Measurements from ENCODE around the gene ANKRD33B.

ANKRD33B gene

DNA sequence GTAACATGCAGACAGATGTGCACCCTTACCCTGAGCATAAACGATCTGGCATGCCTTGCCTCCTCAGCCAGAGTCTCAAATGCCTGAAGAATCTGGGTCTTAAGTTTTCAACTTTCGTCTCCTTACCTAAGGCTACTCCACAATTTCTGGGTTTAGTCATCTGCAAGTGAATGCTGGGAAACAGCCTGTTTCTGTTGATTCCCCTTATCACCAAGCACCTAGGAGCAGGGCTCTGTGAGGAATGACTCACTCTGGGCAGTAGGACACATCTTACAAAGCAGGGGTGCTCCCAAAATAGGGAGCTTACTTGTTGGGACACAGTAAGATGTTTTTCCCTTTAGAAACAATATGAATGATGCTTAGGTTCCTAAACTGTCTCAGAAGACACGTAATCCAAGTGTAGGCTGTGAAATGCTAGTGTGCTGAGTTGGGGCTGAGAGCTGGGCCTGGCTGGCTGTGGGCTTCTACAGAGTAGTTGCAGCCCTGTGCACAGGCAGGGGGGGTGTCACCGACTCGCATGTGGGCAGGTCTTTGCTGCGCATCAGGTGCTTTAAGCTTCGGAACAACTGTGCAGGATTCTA is 139.1 kb downstream of the ANKRD33B start:
- no peak for DNase-seq

GRCh38 chr5:10703676-10704075 is 139.8 kb downstream of the ANKRD33B start:
- DNase-seq, result no peak

DNA sequence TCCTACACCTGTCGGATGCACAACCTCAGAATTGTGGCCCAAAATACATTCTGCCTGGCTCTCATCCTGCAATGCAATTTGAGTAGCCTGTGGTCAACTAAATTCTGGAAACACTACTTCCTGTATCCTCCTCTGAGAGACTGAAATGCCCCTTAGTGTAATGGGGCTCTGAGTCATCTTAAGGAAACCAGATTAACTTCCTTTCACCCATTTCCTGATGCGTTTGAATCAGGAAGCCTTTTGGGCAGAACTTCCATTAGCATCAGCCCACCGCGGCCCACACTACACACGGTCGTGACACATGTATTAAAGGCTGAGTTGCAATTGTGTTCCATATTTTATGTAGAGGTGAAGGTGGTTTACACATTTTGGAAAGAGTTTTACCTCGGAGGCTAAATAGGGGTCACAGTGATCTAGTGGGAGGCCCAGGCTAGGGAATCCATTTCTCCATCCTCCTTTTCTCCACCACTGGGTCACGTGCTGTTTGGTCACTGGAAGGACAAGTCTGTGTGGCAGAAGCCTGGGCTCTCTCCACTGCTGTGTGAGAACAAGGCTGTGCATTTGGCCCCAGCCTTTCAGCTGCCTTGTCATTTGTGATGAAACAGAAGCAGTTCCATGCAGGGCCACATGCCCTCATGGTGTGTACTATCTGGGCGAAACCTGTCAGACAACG is 141.2 kb downstream of the ANKRD33B start:
- peak in 1 of 5 donors; percentile 44 for DNase-seq

DNA sequence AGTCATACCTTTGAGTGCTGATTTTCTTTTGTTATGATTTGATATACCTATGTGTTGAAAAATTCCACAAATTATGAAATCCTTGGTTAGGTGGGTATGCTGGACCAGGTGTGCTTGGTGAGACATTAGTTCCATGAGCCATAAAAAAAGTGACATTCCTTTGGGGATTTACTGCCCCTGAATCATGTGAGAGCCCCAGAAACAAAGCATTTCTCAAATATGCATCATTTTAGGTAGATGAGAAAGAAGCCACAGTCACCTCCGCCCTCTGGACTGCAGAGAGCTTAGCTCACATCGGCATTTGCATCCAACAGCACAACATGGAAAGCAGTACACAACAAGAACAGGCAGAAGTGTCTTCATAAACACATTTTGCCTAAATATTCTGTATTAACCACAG is 141.9 kb downstream of the ANKRD33B start:
- DNase-seq, result no peak

GRCh38 chr5:10706326-10706725 is 142.5 kb downstream of the ANKRD33B start:
- no peak for DNase-seq
